GM10248 (cell line): Measurements from ENCODE around the gene VAPA.

Experiments used
- CTCF ChIA-PET: fragments of 300-600 bp; sonication (Branson Sonifier 250); formaldehyde crosslinking; extraction: SDS; loops from one replicate; lab custom pipeline; 2021; ENCODE audit warnings: antibody characterized with exemption; lab: Yijun Ruan, JAX
- POLR2A ChIA-PET: fragments of 350-650 bp; sonication (Branson Sonifier 250); formaldehyde crosslinking; extraction: SDS; loops from one replicate; lab custom pipeline; 2020; ENCODE audit warnings: antibody characterized with exemption; lab: Yijun Ruan, JAX
- DNase-seq: peaks from one replicate; pipeline ENCODE4 v3.0.0; 2012; ENCODE audit errors: extremely low spot score
- CTCF ChIP-seq: IDR thresholded peaks from 2 replicates; pipeline ENCODE4 v1.5.1; 2012; ENCODE audit warnings: mild to moderate bottlenecking, low read depth; ENCODE audit errors: extremely low read depth, missing control alignments, control extremely low read depth

VAPA gene

GRCh38 chr18:9994701-9995235, 81.0 kb downstream of the VAPA start:
- CTCF ChIA-PET = interaction anchor here (1.7 to 2.8 kb wide), 2 partner anchors 12 to 23 kb away, joined by 3 to 9 read pairs; no protein-coding TSS in a partner anchor
- no peak for DNase-seq
- TF ChIP-seq CTCF = no peak
- POLR2A ChIA-PET = no interaction called here

GRCh38 chr18:9995631-9996030, 81.8 kb downstream of the VAPA start:
- no peak for TF ChIP-seq CTCF
- no peak for DNase-seq
- CTCF ChIA-PET = interaction anchor here (0.6 kb wide), 1 partner anchor 10 kb away, joined by 3 read pairs; no protein-coding TSS in a partner anchor
- POLR2A ChIA-PET = no interaction called here

- TF ChIP-seq CTCF = no peak
- ChIA-PET POLR2A (no interaction called here), CTCF (interaction anchor here (0.6 kb wide), 1 partner anchor 10 kb away, joined by 3 read pairs; no protein-coding TSS in a partner anchor)
- DNase-seq = no peak
These were observed 82.3 kb downstream of the VAPA start for GRCh38 chr18:9996094-9996493.

GRCh38 chr18:9997711-9998110, 83.9 kb downstream of the VAPA start:
- no peak for TF ChIP-seq CTCF
- ChIA-PET POLR2A (no interaction called here), CTCF (no interaction called here)
- DNase-seq = no peak

- ChIA-PET CTCF (no interaction called here), POLR2A (no interaction called here)
- TF ChIP-seq CTCF = no peak
- no peak for DNase-seq
These were observed 84.5 kb downstream of the VAPA start for GRCh38 chr18:9998330-9998729.

- DNase-seq = no peak
These were observed 88.5 kb downstream of the VAPA start for GRCh38 chr18:10002280-10002679.

More at GRCh38 chr18:10002280-10002679, 88.5 kb downstream of the VAPA start:
- POLR2A ChIA-PET = no interaction called here
- TF ChIP-seq CTCF = no peak
- CTCF ChIA-PET = no interaction called here
